ENCODE measurements around the gene CPT1B. TPM values are rescaled to one million over a fixed set of nuclear protein-coding genes. Genes with fewer than 3 reads are reported as not detected.

The CPT1B gene
- total and polyA plus RNA-seq, 2 donors (not counting 1 experiment from before 2014, with no cell fraction given) = 0.82 to 4.8 TPM

DNA sequence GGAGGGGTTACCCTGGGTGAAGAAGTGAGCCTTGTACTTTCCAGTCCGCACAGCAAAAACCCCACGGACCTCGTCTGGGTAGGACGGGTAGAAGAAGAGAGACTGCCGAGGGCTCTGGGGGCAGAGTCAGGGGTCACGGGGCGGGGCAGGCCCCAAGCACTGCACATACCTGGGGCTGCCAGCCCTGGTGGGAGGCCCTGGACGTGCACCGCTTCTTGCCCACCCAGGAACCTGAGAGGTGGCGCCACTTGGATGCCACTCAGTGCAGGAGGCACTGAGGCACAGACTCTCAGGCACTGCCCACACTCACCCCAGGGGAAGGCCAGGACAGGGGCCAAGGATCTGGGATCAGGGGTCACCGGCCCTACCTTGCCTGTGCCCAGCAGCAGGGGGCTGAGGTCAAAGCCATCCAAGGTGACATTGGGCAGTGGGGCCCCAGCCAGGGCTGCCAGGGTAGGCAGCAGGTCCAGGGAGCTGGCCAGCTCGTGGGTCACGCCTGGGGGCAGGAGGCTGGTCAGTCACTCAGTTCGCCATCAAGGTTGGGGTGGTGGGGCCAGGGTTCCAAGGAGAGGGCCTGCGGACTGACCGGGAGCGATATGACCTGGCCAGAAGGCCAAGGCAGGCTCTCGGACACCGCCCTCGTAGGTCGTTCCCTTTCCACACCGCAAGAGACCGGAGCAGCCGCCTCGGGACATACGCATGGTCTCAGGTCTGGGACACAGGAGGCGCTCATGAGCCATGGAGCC lies 47.5 kb upstream of the CPT1B start:
- Histone ChIP-seq H2AFZ (ENCODE audit: low read length) (no peak overlapping the region), H3K27ac (ENCODE audit: insufficient read depth, low read length) (no peak overlapping the region), H3K4me3 (replicated peaks in 1 of 4; ENCODE audit: control extremely low read depth in 1 of 4, insufficient read depth in 1 of 4, low read depth in 3 of 4, low read length in 4 of 4) (no peak overlapping the region), H3K79me2 (ENCODE audit: control insufficient read depth, insufficient read depth, low read length) (no peaks in the 10 kb centered on the region), H3K4me1 (ENCODE audit: control insufficient read depth, extremely low read depth, insufficient read depth, low read length) (peaks cover 9% of the 10 kb centered on the region), H4K20me1 (ENCODE audit: control insufficient read depth, extremely low read depth, insufficient read depth, low read length) (no peaks in the 10 kb centered on the region), H3K9me3 (ENCODE audit: control insufficient read depth, insufficient read depth, low read depth, low read length) (no peaks in the 10 kb centered on the region), H3K36me3 (ENCODE audit: control insufficient read depth, insufficient read depth, low read length) (peaks cover 2% of the 10 kb centered on the region), H3K4me2 (ENCODE audit: extremely low read depth, insufficient read depth, low read length) (no peak overlapping the region), H3K27me3 (ENCODE audit: control insufficient read depth, insufficient read depth, low read length) (peaks cover 4% of the 10 kb centered on the region), H3K9ac (ENCODE audit: insufficient read depth, low read length) (no peak overlapping the region)
- no peak for DNase-seq (ENCODE audit: low read depth in 2 of 2)
- peak in 1 of 2 donors; percentile 4 for TF ChIP-seq CTCF (conservative IDR thresholded peaks at IDR 0.05 in 1 of 2, IDR thresholded peaks at IDR 0.05 in 1 of 2; ENCODE audit: low read depth in 1 of 2, low read length in 2 of 2)
- no peak for TF ChIP-seq EZH2 (IDR thresholded peaks at IDR 0.05; ENCODE audit: low read length, missing control alignments)

GRCh38 chr22:50625131-50625567 lies 46.9 kb upstream of the CPT1B start:
- Histone ChIP-seq H3K9me3 (ENCODE audit: control insufficient read depth, insufficient read depth, low read depth, low read length) (no peaks in the 10 kb centered on the region), H3K4me2 (ENCODE audit: extremely low read depth, insufficient read depth, low read length) (no peak overlapping the region), H2AFZ (ENCODE audit: low read length) (no peak overlapping the region), H3K4me3 (replicated peaks in 1 of 4; ENCODE audit: control extremely low read depth in 1 of 4, insufficient read depth in 1 of 4, low read depth in 3 of 4, low read length in 4 of 4) (no peak overlapping the region), H3K36me3 (ENCODE audit: control insufficient read depth, insufficient read depth, low read length) (peaks cover 2% of the 10 kb centered on the region), H3K27ac (ENCODE audit: insufficient read depth, low read length) (no peak overlapping the region), H3K27me3 (ENCODE audit: control insufficient read depth, insufficient read depth, low read length) (peaks cover 4% of the 10 kb centered on the region), H4K20me1 (ENCODE audit: control insufficient read depth, extremely low read depth, insufficient read depth, low read length) (no peaks in the 10 kb centered on the region), H3K79me2 (ENCODE audit: control insufficient read depth, insufficient read depth, low read length) (no peaks in the 10 kb centered on the region), H3K4me1 (ENCODE audit: control insufficient read depth, extremely low read depth, insufficient read depth, low read length) (peaks cover 10% of the 10 kb centered on the region), H3K9ac (ENCODE audit: insufficient read depth, low read length) (no peak overlapping the region)
- TF ChIP-seq EZH2 (IDR thresholded peaks at IDR 0.05; ENCODE audit: low read length, missing control alignments) (no peak), CTCF (conservative IDR thresholded peaks at IDR 0.05 in 1 of 2, IDR thresholded peaks at IDR 0.05 in 1 of 2; ENCODE audit: low read depth in 1 of 2, low read length in 2 of 2) (no peak)
- no peak for DNase-seq (ENCODE audit: low read depth in 2 of 2)

GRCh38 chr22:50624347-50625130 lies 46.3 kb upstream of the CPT1B start:
- H3K4me2 ChIP-seq (ENCODE audit: extremely low read depth, insufficient read depth, low read length) = no peak overlapping the region
- H3K27ac ChIP-seq (ENCODE audit: insufficient read depth, low read length) = no peak overlapping the region
- H3K36me3 ChIP-seq (ENCODE audit: control insufficient read depth, insufficient read depth, low read length) = peaks cover 2% of the 10 kb centered on the region
- TF ChIP-seq CTCF (conservative IDR thresholded peaks at IDR 0.05 in 1 of 2, IDR thresholded peaks at IDR 0.05 in 1 of 2; ENCODE audit: low read depth in 1 of 2, low read length in 2 of 2) (no peak), EZH2 (IDR thresholded peaks at IDR 0.05; ENCODE audit: low read length, missing control alignments) (no peak)
- H3K79me2 ChIP-seq (ENCODE audit: control insufficient read depth, insufficient read depth, low read length) = no peaks in the 10 kb centered on the region
- H3K4me3 ChIP-seq (replicated peaks in 1 of 4; ENCODE audit: control extremely low read depth in 1 of 4, insufficient read depth in 1 of 4, low read depth in 3 of 4, low read length in 4 of 4) = no peak overlapping the region
- no peak for DNase-seq (ENCODE audit: low read depth in 2 of 2)
- H3K9ac ChIP-seq (ENCODE audit: insufficient read depth, low read length) = no peak overlapping the region
- H4K20me1 ChIP-seq (ENCODE audit: control insufficient read depth, extremely low read depth, insufficient read depth, low read length) = no peaks in the 10 kb centered on the region
- H3K4me1 ChIP-seq (ENCODE audit: control insufficient read depth, extremely low read depth, insufficient read depth, low read length) = peaks cover 10% of the 10 kb centered on the region
- H3K27me3 ChIP-seq (ENCODE audit: control insufficient read depth, insufficient read depth, low read length) = peaks cover 4% of the 10 kb centered on the region
- H2AFZ ChIP-seq (ENCODE audit: low read length) = no peak overlapping the region
- H3K9me3 ChIP-seq (ENCODE audit: control insufficient read depth, insufficient read depth, low read depth, low read length) = no peaks in the 10 kb centered on the region
